22Rv1 (cell line): Measurements from ENCODE around the gene CCL18.
"Not testable (repeated sequence)": the region's sequence is repeated elsewhere in the genome, so short reads cannot be mapped to it uniquely, and the experiment has no call there.

Source experiments
- H3K27ac ChIP-seq: fragments of 450-650 bp; 2 replicates; pipeline ENCODE4 v1.5.1; 2017
- CTCF ChIP-seq: fragments of 450-650 bp; IDR thresholded peaks from 2 replicates; pipeline ENCODE4 v1.5.1; 2017; ENCODE audit warnings: mild to moderate bottlenecking
- ZFX ChIP-seq: fragments of 450-650 bp; IDR thresholded peaks from 2 replicates; pipeline ENCODE4 v1.6.1; 2017; ENCODE audit warnings: antibody characterized with exemption, borderline replicate concordance

CCL18 gene

DNA sequence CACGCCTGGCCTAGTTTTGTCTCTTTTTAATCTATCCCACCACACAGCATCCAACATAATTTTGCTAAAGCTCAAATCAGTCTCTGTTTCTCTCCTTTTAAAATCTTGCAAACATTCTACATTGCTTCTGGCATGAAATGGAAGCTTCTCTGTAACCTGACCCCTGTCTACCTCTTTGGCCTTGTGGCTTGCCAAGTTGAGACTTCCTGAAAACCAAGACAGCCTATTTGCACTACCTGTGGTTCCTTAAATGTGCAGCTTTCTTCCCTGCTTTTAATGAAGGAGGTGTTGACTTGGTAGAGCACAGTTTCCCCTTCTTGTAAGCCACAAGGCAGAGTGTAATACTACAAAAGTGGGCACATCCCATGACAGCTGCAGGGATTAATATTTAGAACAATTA lies 31.9 kb downstream of the CCL18 start:
- H3K27ac ChIP-seq: no peak overlapping the region
- TF ChIP-seq ZFX (no peak), CTCF (no peak)

GRCh38 chr17:36099004-36099403 lies 34.9 kb downstream of the CCL18 start:
- H3K27ac ChIP-seq: not testable (repeated sequence)

- H3K27ac ChIP-seq: not testable (repeated sequence)
Measured at GRCh38 chr17:36103401-36103975, 39.4 kb downstream of the CCL18 start, which contains the start of gene CCL4. TSS of gene CCL4 (plus strand) at chr17:36103827. CDS start at chr17:36103906, 79 bp downstream.

DNA sequence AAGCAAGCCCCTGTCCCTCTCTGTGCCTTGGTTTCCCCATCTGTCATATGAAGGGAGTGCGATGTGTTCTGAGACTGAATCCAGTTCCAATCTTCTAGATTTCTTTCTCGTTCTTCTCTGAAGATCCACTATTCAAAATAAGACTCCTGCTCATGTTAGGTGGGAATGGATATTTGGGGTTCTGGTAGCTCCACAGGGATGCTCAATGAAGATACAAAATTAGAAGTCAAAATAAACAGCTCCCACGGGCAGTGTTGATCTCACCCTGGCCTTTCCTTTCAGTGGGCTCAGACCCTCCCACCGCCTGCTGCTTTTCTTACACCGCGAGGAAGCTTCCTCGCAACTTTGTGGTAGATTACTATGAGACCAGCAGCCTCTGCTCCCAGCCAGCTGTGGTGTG lies 40.2 kb downstream of the CCL18 start:
- not testable (repeated sequence) for H3K27ac ChIP-seq

GRCh38 chr17:36104701-36105181 lies 40.7 kb downstream of the CCL18 start:
- TF ChIP-seq CTCF (no peak), ZFX (no peak)
- H3K27ac ChIP-seq: no peak overlapping the region

DNA sequence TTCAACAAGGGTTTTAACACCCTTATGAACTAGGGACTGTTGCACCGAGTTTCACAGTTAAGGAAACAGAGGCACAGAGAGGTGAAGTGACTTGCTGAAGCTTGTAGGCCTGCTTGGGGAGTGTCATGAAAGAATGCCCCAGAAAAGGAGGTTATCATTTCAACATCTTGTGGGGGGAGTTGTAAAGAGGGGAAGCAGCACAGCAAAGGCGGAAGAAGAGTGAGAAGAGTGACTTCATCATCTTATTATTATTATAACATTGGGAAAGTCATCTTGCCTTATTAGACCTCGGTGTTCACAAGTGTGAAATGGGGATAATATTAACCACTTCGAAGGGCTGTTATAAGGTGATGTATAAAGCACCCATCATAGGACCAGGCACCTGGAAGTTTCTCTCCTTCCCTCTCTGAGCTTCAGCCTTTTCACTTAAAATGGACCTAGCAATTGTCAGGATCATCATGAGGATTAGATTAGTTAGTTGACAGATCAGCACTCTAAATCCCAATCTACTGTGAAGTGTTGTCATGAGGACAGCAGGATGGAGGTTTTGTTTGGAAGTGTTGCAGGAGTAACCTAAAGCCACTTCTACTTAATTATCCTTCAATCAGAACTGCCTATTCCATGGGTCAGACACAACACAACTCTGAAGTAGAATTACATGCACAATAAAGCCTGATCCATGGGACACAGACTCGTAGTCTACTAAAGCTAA lies 41.9 kb downstream of the CCL18 start:
- TF ChIP-seq CTCF (no peak), ZFX (no peak)
- H3K27ac ChIP-seq: no peak overlapping the region

GRCh38 chr17:36106493-36106835 lies 42.4 kb downstream of the CCL18 start:
- TF ChIP-seq CTCF (no peak), ZFX (no peak)

GRCh38 chr17:36107660-36108059 lies 43.6 kb downstream of the CCL18 start:
- no peak overlapping the region for H3K27ac ChIP-seq
- TF ChIP-seq CTCF (no peak), ZFX (no peak)

More at GRCh38 chr17:36106493-36106835, 42.4 kb downstream of the CCL18 start:
- no peak overlapping the region for H3K27ac ChIP-seq

DNA sequence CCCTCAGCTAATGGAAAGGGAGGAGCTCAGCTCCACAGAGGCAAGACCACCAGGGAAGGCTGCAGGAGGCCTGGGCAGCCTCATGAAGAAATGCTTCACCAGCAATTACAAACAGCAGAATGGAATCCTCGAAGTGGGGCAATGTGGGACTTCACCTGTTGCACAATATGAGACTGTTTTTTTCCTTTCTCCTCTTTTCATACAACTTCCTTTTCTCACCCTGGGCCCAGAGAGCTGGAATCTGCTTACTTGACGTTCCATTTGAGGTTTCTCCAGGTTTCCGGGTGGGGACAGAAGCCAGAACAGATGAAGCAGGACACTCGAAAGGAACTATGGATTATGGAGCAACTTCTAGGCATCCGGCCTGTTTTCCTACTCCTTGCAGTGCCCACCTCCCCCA lies 44.2 kb downstream of the CCL18 start:
- not testable (repeated sequence) for H3K27ac ChIP-seq
